Hepatocyte (in vitro differentiated cells): ENCODE results near the gene C2CD4C.

Experiments
- EZH2 ChIP-seq: fragments of 200-600 bp; sonication (generic); IDR thresholded peaks from 2 replicates; pipeline ENCODE4 v1.6.1; 2016; ENCODE audit warnings: antibody characterized with exemption, mild to moderate bottlenecking, borderline replicate concordance
- TF ChIP-seq, protein P1 (sequence below): fragments of 200-600 bp; sonication (generic); IDR thresholded peaks from 2 replicates; pipeline ENCODE4 v1.5.1; 2016; ENCODE audit warnings: antibody characterized with exemption, mild to moderate bottlenecking; ENCODE audit not compliant: poor library complexity

DNA sequence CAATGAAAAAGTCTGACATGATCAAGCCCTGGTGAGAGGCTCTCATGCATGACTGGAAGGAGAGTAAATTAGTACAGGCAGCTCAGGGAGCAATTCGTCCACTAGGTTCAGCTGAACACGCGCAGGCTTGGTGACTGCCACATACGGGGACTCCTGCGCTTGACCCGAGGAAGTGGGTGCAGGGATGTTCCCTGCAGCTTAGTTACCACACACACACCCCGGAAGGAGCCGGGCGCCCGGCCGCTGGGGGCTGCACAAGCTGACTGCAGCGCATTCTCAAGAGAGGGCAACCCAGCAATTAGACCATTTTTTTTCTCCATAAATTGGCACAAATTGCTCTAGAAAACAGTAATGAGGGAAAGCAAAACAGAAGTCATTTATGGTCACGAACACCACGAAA is 41.4 kb downstream of the C2CD4C start:
- TF ChIP-seq, protein P1, sequence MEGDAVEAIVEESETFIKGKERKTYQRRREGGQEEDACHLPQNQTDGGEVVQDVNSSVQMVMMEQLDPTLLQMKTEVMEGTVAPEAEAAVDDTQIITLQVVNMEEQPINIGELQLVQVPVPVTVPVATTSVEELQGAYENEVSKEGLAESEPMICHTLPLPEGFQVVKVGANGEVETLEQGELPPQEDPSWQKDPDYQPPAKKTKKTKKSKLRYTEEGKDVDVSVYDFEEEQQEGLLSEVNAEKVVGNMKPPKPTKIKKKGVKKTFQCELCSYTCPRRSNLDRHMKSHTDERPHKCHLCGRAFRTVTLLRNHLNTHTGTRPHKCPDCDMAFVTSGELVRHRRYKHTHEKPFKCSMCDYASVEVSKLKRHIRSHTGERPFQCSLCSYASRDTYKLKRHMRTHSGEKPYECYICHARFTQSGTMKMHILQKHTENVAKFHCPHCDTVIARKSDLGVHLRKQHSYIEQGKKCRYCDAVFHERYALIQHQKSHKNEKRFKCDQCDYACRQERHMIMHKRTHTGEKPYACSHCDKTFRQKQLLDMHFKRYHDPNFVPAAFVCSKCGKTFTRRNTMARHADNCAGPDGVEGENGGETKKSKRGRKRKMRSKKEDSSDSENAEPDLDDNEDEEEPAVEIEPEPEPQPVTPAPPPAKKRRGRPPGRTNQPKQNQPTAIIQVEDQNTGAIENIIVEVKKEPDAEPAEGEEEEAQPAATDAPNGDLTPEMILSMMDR: no peak
- no peak for TF ChIP-seq EZH2
